Measurements from ENCODE around the gene LDHD. TPM values are rescaled to one million over a fixed set of nuclear protein-coding genes. Genes with fewer than 3 reads are reported as not detected.

Gene LDHD
- total RNA-seq, 1 donor: 0.86 TPM

DNA sequence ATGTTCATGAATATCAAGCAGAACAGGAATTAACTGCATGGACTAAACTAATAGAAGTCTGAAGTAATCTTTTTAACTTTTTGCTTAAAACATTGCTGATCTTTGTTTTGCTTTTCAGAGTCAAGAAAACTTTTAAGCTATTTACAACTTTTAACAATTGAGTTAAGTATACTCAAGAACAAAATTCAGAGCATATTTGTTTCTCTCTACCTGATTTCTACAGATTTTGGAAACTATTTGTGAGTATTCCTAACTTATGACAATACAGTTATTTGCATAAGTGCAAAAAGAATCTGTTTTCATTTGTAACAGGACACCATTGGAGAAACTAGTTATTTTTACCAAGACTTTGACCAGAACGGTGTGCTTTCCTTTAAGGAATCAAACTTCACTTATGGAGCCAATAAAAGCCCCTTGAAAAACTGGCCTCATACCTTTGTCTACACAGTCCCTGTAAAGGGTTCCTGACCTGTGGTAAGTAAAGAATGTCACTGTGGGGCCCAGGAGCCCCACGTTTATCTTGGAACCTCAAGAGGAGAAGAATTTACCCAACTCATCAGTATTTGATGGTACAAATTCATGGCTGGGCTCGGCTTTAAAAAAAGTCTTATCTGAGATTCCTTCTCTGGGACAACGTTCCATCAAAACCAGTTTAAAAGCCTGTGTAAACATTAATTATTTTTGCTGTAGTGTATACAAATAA, 11.3 kb upstream of the LDHD start:
- no peak overlapping the region for H3K4me3 ChIP-seq (ENCODE audit: low read depth, low read length)
- TF ChIP-seq, protein P1, sequence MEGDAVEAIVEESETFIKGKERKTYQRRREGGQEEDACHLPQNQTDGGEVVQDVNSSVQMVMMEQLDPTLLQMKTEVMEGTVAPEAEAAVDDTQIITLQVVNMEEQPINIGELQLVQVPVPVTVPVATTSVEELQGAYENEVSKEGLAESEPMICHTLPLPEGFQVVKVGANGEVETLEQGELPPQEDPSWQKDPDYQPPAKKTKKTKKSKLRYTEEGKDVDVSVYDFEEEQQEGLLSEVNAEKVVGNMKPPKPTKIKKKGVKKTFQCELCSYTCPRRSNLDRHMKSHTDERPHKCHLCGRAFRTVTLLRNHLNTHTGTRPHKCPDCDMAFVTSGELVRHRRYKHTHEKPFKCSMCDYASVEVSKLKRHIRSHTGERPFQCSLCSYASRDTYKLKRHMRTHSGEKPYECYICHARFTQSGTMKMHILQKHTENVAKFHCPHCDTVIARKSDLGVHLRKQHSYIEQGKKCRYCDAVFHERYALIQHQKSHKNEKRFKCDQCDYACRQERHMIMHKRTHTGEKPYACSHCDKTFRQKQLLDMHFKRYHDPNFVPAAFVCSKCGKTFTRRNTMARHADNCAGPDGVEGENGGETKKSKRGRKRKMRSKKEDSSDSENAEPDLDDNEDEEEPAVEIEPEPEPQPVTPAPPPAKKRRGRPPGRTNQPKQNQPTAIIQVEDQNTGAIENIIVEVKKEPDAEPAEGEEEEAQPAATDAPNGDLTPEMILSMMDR (IDR thresholded peaks at IDR 0.05; ENCODE audit: insufficient read depth, low read depth, low read length): no peak
- DNase-seq (ENCODE audit: low read depth): no peak

DNA sequence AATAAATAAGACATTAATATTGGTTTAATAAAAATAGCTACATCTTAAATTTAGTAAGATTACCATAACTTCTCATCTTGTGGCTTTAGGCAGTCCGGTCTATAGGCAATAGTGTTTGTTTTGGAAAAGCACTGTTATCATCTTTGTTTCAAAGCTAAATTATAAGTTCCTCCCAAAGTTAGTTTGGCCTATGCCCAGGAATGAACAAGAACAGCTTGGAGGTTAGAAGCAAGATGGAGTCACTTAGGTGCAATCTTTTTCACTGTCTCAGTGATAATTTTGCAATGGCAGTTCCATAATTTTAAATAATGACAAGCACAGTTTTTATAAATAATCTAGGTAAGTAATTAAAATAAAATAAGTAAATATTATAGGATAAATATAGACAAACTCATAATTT, 6.0 kb upstream of the LDHD start:
- no peak overlapping the region for H3K4me3 ChIP-seq (ENCODE audit: low read depth, low read length)
- TF ChIP-seq, protein P1 (IDR thresholded peaks at IDR 0.05; ENCODE audit: insufficient read depth, low read depth, low read length): no peak
- DNase-seq (ENCODE audit: low read depth): no peak

DNA sequence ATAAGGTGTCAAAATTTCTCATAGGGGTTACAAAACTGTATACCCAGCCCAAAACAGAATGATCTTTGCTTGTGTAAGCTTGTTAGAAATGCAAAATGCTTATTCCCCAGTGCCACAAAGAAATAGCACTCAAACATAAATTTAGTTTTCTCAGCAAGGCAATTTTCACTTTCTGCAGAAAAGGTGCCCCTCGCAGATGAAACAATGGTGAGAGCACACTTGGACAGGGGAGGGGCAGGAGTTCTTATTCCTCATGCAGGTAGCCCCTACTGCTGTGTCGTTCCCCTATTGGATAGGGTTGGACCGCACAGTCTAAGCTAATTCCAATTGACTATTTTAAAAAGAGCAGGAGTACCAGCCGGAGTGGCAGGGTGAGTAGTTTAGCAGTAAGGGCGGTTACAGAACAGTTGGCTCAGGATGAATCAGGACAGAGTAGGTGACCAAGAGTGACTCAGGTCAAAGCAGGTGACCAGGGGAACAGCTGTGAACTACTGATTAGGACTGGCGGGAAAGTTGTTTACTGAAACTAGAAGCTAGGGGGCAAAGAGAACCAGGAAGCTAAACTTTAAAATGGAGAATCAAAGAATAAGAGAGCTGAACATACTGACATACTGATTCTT, 5.5 kb upstream of the LDHD start:
- TF ChIP-seq, protein P1 (IDR thresholded peaks at IDR 0.05; ENCODE audit: insufficient read depth, low read depth, low read length): no peak
- DNase-seq (ENCODE audit: low read depth): no peak
- H3K4me3 ChIP-seq (ENCODE audit: low read depth, low read length): no peak overlapping the region

GRCh38 chr16:75120253-75120652, 3.7 kb upstream of the LDHD start:
- TF ChIP-seq, protein P1 (IDR thresholded peaks at IDR 0.05; ENCODE audit: insufficient read depth, low read depth, low read length): no peak
- H3K4me3 ChIP-seq (ENCODE audit: low read depth, low read length): no peak overlapping the region
- DNase-seq (ENCODE audit: low read depth): no peak

DNA sequence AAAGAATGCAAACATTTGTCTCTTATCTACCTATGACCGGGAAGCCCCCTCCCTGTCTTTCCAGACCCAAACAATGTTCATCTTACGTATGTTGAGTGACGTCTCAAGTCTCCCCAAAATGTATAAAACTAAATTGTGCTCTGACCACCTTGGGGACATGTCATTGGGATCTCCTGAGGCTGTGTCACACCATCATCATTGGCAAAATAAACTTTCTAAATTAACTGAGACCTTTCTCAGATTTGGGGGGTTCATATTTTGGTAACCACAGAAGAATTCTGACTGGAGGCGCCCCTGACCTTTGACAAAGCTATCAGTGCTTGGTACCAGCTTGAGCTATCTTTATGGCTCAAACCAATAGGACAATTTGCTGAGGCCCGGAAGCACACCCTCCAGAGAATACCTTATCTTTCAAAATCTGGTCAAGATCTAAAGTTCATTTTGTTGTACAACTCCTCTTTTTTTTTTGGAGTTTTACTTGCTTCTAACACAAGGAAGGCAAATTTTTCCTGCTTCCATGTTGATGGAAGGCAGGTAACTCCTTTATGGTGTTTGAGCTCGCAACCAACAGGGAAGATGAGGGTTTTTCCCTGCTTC, 2.5 kb upstream of the LDHD start:
- TF ChIP-seq, protein P1 (IDR thresholded peaks at IDR 0.05; ENCODE audit: insufficient read depth, low read depth, low read length): no peak
- DNase-seq (ENCODE audit: low read depth): no peak
- no peak overlapping the region for H3K4me3 ChIP-seq (ENCODE audit: low read depth, low read length)

- no peak for DNase-seq (ENCODE audit: low read depth)
- no peak overlapping the region for H3K4me3 ChIP-seq (ENCODE audit: low read depth, low read length)
- TF ChIP-seq, protein P1 (IDR thresholded peaks at IDR 0.05; ENCODE audit: insufficient read depth, low read depth, low read length): no peak
Observed at GRCh38 chr16:75116911-75117245, 298 bp upstream of the LDHD start.
